ENCODE results near the gene TMEM178B.

TMEM178B gene

DNA sequence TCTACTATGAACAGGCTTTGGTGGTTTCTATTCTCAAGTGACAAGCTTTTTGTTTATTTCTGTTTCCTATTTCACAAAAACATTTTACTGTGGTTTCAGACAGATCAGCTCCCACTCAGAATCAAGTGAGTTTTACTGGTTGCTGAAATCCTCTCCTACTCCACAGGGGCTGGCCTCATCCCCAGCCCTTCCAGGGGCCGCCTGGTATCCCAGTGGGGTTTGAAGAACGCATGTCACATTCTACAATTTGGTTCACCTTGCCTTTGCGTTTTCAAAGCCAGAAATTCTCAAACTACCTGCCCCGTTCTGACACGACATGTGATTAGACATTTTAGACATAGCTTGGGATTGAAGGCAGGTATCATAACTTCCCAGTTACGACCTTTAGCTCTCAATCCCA, 316.5 kb downstream of the TMEM178B start:
- no peaks in the 10 kb centered on the region for H3K9me3 ChIP-seq (ENCODE audit: control insufficient read depth, insufficient read depth, low read depth, low read length)
- TF ChIP-seq ZNF544 (tag by site-specific recombination; IDR thresholded peaks at IDR 0.05) (no peak), ZNF792 (tag by site-specific recombination; IDR thresholded peaks at IDR 0.05) (no peak), ZNF548 (tag by site-specific recombination; IDR thresholded peaks at IDR 0.05) (no peak), ZFP37 (tag by site-specific recombination; IDR thresholded peaks at IDR 0.05) (no peak), ZNF140 (tag by site-specific recombination; IDR thresholded peaks at IDR 0.05) (no peak), ZNF621 (tag by site-specific recombination; IDR thresholded peaks at IDR 0.05) (no peak), OSR2 (tag by site-specific recombination; IDR thresholded peaks at IDR 0.05) (no peak), HOXC10 (CRISPR knock-in tag; IDR thresholded peaks at IDR 0.05) (no peak), KLF16 (tag by site-specific recombination; IDR thresholded peaks at IDR 0.05) (no peak), GFI1B (tag by site-specific recombination; IDR thresholded peaks at IDR 0.05) (no peak), ZNF184 (tag by site-specific recombination; IDR thresholded peaks at IDR 0.05) (no peak), ZNF138 (tag by site-specific recombination; IDR thresholded peaks at IDR 0.05; ENCODE audit: borderline replicate concordance) (no peak), ZNF549 (tag by site-specific recombination; IDR thresholded peaks at IDR 0.05) (no peak)
- TF ChIP-seq, protein P1, sequence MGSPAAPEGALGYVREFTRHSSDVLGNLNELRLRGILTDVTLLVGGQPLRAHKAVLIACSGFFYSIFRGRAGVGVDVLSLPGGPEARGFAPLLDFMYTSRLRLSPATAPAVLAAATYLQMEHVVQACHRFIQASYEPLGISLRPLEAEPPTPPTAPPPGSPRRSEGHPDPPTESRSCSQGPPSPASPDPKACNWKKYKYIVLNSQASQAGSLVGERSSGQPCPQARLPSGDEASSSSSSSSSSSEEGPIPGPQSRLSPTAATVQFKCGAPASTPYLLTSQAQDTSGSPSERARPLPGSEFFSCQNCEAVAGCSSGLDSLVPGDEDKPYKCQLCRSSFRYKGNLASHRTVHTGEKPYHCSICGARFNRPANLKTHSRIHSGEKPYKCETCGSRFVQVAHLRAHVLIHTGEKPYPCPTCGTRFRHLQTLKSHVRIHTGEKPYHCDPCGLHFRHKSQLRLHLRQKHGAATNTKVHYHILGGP (tag by site-specific recombination; IDR thresholded peaks at IDR 0.05): no peak
- TF ChIP-seq, protein P2, sequence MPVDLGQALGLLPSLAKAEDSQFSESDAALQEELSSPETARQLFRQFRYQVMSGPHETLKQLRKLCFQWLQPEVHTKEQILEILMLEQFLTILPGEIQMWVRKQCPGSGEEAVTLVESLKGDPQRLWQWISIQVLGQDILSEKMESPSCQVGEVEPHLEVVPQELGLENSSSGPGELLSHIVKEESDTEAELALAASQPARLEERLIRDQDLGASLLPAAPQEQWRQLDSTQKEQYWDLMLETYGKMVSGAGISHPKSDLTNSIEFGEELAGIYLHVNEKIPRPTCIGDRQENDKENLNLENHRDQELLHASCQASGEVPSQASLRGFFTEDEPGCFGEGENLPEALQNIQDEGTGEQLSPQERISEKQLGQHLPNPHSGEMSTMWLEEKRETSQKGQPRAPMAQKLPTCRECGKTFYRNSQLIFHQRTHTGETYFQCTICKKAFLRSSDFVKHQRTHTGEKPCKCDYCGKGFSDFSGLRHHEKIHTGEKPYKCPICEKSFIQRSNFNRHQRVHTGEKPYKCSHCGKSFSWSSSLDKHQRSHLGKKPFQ (tag by site-specific recombination; IDR thresholded peaks at IDR 0.05): no peak
- TF ChIP-seq, protein P3, sequence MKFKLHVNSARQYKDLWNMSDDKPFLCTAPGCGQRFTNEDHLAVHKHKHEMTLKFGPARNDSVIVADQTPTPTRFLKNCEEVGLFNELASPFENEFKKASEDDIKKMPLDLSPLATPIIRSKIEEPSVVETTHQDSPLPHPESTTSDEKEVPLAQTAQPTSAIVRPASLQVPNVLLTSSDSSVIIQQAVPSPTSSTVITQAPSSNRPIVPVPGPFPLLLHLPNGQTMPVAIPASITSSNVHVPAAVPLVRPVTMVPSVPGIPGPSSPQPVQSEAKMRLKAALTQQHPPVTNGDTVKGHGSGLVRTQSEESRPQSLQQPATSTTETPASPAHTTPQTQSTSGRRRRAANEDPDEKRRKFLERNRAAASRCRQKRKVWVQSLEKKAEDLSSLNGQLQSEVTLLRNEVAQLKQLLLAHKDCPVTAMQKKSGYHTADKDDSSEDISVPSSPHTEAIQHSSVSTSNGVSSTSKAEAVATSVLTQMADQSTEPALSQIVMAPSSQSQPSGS (tag by site-specific recombination; IDR thresholded peaks at IDR 0.05; ENCODE audit: low read depth): no peak
- no peaks in the 10 kb centered on the region for H3K4me1 ChIP-seq (ENCODE audit: control insufficient read depth, insufficient read depth, low read length)
- no peaks in the 10 kb centered on the region for H3K36me3 ChIP-seq (ENCODE audit: control insufficient read depth in 2 of 2, insufficient read depth in 1 of 2, low read length in 2 of 2)
- H3K27ac ChIP-seq (ENCODE audit: extremely low read depth, low read depth, low read length): no peak overlapping the region
- POLR2A ChIA-PET: no interaction called here
- CTCF ChIA-PET: interaction anchor here (0.7 to 0.9 kb wide), 2 partner anchors 11 to 115 kb away, joined by 3 read pairs; no protein-coding TSS in a partner anchor
- H3K4me3 ChIP-seq (ENCODE audit: low read depth, low read length): no peak overlapping the region

DNA sequence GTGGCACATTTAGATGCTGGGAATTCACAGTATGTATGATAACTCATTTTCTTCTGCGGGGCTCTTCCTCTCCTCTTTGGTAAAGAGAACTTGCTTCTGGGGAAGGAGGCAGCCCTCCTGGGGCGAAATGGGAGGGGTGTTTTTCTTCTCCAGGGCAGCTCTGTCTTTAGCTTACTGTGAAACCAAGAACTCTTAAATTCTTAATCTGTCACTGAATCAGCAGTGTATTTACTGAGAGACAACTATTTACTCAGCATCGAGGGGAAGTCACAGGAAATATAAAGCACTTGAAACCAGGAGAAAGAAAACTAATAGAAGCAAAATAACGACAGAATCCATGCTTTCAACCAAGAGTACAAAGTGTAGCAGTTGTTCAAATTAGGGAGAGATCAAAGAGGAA, 319.2 kb downstream of the TMEM178B start:
- Histone ChIP-seq H3K27ac (ENCODE audit: extremely low read depth, low read depth, low read length) (no peak overlapping the region), H3K9me3 (ENCODE audit: control insufficient read depth, insufficient read depth, low read depth, low read length) (no peaks in the 10 kb centered on the region), H3K36me3 (ENCODE audit: control insufficient read depth in 2 of 2, insufficient read depth in 1 of 2, low read length in 2 of 2) (no peaks in the 10 kb centered on the region), H3K4me1 (ENCODE audit: control insufficient read depth, insufficient read depth, low read length) (no peaks in the 10 kb centered on the region), H3K4me3 (ENCODE audit: low read depth, low read length) (no peak overlapping the region)
- CTCF ChIA-PET: no interaction called here
- POLR2A ChIA-PET: no interaction called here
- TF ChIP-seq, protein P4, sequence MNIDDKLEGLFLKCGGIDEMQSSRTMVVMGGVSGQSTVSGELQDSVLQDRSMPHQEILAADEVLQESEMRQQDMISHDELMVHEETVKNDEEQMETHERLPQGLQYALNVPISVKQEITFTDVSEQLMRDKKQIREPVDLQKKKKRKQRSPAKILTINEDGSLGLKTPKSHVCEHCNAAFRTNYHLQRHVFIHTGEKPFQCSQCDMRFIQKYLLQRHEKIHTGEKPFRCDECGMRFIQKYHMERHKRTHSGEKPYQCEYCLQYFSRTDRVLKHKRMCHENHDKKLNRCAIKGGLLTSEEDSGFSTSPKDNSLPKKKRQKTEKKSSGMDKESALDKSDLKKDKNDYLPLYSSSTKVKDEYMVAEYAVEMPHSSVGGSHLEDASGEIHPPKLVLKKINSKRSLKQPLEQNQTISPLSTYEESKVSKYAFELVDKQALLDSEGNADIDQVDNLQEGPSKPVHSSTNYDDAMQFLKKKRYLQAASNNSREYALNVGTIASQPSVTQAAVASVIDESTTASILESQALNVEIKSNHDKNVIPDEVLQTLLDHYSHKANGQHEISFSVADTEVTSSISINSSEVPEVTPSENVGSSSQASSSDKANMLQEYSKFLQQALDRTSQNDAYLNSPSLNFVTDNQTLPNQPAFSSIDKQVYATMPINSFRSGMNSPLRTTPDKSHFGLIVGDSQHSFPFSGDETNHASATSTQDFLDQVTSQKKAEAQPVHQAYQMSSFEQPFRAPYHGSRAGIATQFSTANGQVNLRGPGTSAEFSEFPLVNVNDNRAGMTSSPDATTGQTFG (tag by site-specific recombination; IDR thresholded peaks at IDR 0.05; ENCODE audit: borderline replicate concordance): no peak
- TF ChIP-seq, protein P5, sequence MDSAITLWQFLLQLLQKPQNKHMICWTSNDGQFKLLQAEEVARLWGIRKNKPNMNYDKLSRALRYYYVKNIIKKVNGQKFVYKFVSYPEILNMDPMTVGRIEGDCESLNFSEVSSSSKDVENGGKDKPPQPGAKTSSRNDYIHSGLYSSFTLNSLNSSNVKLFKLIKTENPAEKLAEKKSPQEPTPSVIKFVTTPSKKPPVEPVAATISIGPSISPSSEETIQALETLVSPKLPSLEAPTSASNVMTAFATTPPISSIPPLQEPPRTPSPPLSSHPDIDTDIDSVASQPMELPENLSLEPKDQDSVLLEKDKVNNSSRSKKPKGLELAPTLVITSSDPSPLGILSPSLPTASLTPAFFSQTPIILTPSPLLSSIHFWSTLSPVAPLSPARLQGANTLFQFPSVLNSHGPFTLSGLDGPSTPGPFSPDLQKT (IDR thresholded peaks at IDR 0.05; ENCODE audit: borderline replicate concordance, low read depth, low read length): no peak
- TF ChIP-seq ZNF660 (tag by site-specific recombination; IDR thresholded peaks at IDR 0.05): no peak
- TF ChIP-seq, protein P6, sequence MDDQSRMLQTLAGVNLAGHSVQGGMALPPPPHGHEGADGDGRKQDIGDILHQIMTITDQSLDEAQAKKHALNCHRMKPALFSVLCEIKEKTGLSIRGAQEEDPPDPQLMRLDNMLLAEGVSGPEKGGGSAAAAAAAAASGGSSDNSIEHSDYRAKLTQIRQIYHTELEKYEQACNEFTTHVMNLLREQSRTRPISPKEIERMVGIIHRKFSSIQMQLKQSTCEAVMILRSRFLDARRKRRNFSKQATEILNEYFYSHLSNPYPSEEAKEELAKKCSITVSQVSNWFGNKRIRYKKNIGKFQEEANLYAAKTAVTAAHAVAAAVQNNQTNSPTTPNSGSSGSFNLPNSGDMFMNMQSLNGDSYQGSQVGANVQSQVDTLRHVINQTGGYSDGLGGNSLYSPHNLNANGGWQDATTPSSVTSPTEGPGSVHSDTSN (CRISPR knock-in tag; IDR thresholded peaks at IDR 0.05): no peak
- TF ChIP-seq ZBTB17 (tag by site-specific recombination; IDR thresholded peaks at IDR 0.05): no peak
- no peak for TF ChIP-seq ZNF354C (tag by site-specific recombination; IDR thresholded peaks at IDR 0.05; ENCODE audit: borderline replicate concordance, low read depth)
- TF ChIP-seq SETDB1 (IDR thresholded peaks at IDR 0.05; ENCODE audit: insufficient read length, low read length): no peak
- TF ChIP-seq, protein P7, sequence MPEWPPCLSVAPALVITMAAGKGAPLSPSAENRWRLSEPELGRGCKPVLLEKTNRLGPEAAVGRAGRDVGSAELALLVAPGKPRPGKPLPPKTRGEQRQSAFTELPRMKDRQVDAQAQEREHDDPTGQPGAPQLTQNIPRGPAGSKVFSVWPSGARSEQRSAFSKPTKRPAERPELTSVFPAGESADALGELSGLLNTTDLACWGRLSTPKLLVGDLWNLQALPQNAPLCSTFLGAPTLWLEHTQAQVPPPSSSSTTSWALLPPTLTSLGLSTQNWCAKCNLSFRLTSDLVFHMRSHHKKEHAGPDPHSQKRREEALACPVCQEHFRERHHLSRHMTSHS (tag by site-specific recombination; IDR thresholded peaks at IDR 0.05): no peak
- TF ChIP-seq ZNF664 (tag by site-specific recombination; IDR thresholded peaks at IDR 0.05): no peak
- no peak for TF ChIP-seq SCRT2 (tag by site-specific recombination; IDR thresholded peaks at IDR 0.05)
- no peak for TF ChIP-seq ZNF510 (tag by site-specific recombination; IDR thresholded peaks at IDR 0.05; ENCODE audit: insufficient replicate concordance)
